HEK293T (cell line): ENCODE results near the gene USP22.

Experiments
- ARNT ChIP-seq: fragments of 450-650 bp; IDR thresholded peaks from 2 replicates; pipeline ENCODE4 v1.6.1; 2017; ENCODE audit warnings: mild to moderate bottlenecking
- BHLHE40 ChIP-seq: fragments of 450-650 bp; IDR thresholded peaks from 2 replicates; pipeline ENCODE4 v1.6.1; 2016; ENCODE audit warnings: mild to moderate bottlenecking, moderate library complexity, borderline replicate concordance
- CTBP1 ChIP-seq: fragments of 450-650 bp; IDR thresholded peaks from 2 replicates; pipeline ENCODE4 v1.6.1; 2016; ENCODE audit warnings: borderline replicate concordance
- ELF4 ChIP-seq: fragments of 450-650 bp; IDR thresholded peaks from 2 replicates; pipeline ENCODE4 v1.6.1; 2017; ENCODE audit warnings: antibody characterized with exemption
- FOXM1 ChIP-seq: fragments of 450-650 bp; IDR thresholded peaks from 2 replicates; pipeline ENCODE4 v1.6.1; 2017; ENCODE audit warnings: mild to moderate bottlenecking, borderline replicate concordance
- L3MBTL2 ChIP-seq: fragments of 450-650 bp; conservative IDR thresholded peaks from 2 replicates; pipeline ENCODE4 v1.6.1; 2016; ENCODE audit warnings: mild to moderate bottlenecking
- NFRKB ChIP-seq: fragments of 450-650 bp; IDR thresholded peaks from 2 replicates; pipeline ENCODE4 v1.6.1; 2016; ENCODE audit warnings: mild to moderate bottlenecking, moderate library complexity
- PKNOX1 ChIP-seq: fragments of 450-650 bp; IDR thresholded peaks from 2 replicates; pipeline ENCODE4 v1.6.1; 2016
- SUZ12 ChIP-seq: fragments of 450-650 bp; IDR thresholded peaks from 2 replicates; pipeline ENCODE4 v1.6.1; 2016; ENCODE audit warnings: mild to moderate bottlenecking
- ZNF384 ChIP-seq: fragments of 450-650 bp; IDR thresholded peaks from 2 replicates; pipeline ENCODE4 v1.6.1; 2016

GRCh38 chr17:21044971-21045370 lies 2.2 kb upstream of the USP22 start:
- TF ChIP-seq SUZ12 = no peak
- TF ChIP-seq BHLHE40 = no peak
- TF ChIP-seq ELF4 = no peak
- TF ChIP-seq ARNT = no peak
- no peak for TF ChIP-seq CTBP1
- TF ChIP-seq NFRKB = no peak
- no peak for TF ChIP-seq L3MBTL2
- TF ChIP-seq ZNF384 = no peak
- no peak for TF ChIP-seq FOXM1
- no peak for TF ChIP-seq PKNOX1
